WTC11 (cell line): Measurements from ENCODE around the gene CEP192.

Experiments used
- HMGA2 ChIP-seq: fragments of 250-450 bp; sonication (Bioruptor Pico); IDR thresholded peaks from 2 replicates; pipeline ENCODE4 v1.4.0; 2021; ENCODE audit warnings: mild to moderate bottlenecking, moderate library complexity
- SMAD4 ChIP-seq: sonication (generic); formaldehyde crosslinking; IDR thresholded peaks from 2 replicates; pipeline ENCODE4 v1.8.0; 2022; ENCODE audit warnings: mild to moderate bottlenecking, missing genetic modification reagents
- TF ChIP-seq, protein P1 (sequence below): fragments of 200-600 bp; IDR thresholded peaks from 2 replicates; pipeline ENCODE4 v1.8.0; 2022; ENCODE audit warnings: antibody characterized with exemption

DNA sequence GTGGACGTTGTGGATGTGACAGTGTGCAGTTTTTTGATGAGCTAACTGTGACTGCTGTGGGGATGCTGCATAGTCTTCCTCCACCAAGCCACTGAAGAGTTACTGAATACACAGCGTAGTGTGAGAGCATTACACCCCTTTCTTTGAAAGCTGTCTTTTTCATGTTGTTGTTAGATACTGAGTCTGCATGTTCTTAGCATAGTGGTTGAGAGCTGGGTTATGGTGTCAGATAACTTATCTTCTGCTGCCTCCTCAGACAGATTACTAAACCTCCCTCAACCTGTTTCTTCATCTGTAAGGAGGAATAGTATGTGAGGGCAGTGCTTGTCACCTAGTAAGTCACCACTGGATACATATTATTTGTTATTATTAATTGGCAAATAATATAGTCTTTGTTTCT is 63.2 kb downstream of the CEP192 start:
- no peak for TF ChIP-seq HMGA2 (CRISPR knock-in tag)
- TF ChIP-seq, protein P1, sequence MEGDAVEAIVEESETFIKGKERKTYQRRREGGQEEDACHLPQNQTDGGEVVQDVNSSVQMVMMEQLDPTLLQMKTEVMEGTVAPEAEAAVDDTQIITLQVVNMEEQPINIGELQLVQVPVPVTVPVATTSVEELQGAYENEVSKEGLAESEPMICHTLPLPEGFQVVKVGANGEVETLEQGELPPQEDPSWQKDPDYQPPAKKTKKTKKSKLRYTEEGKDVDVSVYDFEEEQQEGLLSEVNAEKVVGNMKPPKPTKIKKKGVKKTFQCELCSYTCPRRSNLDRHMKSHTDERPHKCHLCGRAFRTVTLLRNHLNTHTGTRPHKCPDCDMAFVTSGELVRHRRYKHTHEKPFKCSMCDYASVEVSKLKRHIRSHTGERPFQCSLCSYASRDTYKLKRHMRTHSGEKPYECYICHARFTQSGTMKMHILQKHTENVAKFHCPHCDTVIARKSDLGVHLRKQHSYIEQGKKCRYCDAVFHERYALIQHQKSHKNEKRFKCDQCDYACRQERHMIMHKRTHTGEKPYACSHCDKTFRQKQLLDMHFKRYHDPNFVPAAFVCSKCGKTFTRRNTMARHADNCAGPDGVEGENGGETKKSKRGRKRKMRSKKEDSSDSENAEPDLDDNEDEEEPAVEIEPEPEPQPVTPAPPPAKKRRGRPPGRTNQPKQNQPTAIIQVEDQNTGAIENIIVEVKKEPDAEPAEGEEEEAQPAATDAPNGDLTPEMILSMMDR, result no peak
- TF ChIP-seq SMAD4, result no peak
